OCI-M1 (cell line): ENCODE data around the gene MRGPRX3.

Source experiments
- DNase-seq: peaks from one replicate; lab custom pipeline; 2025; lab: John Stamatoyannopoulos, UW

The MRGPRX3 gene

DNA sequence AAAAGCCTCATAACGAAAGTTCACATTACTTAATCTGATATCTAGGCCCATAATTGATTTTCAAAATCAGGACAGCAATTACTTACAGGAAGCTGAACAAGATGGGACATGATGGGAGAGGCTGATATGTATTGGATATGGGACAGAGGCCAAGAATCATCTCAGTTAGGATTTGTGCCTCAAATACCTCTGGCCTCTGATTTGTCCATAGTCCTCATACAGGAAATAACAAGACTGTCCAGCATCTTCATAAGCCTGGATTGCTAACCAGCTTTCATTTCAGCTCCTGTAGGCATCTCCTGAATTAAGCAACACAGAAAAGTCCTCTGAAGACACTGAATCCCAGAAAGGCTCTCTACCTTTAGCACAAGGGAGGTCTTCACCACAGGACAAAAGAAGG lies 36.0 kb downstream of the MRGPRX3 start:
- DNase-seq: no peak

DNA sequence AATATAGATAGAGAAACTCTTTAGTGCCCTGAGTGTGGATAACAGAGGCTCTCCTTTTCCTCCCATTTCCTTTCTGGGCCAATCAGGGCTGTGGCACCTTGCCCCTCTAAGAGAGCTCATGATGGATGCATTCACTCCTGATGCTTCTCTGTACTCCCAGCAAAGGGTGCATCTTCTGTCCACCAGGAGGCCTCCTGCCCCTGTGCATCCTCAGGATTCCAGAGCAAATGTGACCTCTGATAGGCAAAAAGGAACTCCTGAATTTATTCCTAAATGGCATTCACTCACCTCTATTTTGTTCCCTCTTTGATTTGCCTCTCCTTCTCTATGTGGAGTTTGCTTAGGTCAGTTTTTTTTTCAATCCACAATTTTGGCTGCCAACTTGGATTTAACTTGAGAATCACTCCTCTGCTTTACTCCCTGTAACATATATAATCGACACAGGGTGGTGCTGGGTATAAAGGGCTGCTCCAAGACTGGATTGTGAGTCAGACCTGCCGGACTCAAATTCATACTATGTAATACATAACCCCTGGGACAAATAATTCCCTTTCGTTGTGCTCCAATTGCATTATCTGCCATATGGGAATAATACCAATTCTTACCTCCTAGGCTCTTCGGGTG lies 39.1 kb downstream of the MRGPRX3 start:
- DNase-seq: peak; percentile 32

GRCh38 chr11:18172666-18173065 lies 40.3 kb downstream of the MRGPRX3 start, which contains the start of gene MRGPRX4:
Gene MRGPRX4, plus strand, starts transcription at chr11:18172837. Its CDS starts 420 bp downstream, at chr11:18173257.
- DNase-seq: no peak

GRCh38 chr11:18173225-18173866 lies 41.0 kb downstream of the MRGPRX3 start:
- no peak for DNase-seq
